Subcutaneous abdominal adipose tissue (tissue), 5 donors: Measurements from ENCODE around the gene GALNT4.

Experiments
- H3K27ac ChIP-seq: one replicate; pipeline ENCODE4 v1.7.0; 2013; ENCODE audit warnings: low read depth, mild to moderate bottlenecking, inconsistent platforms, low read length, moderate library complexity
- H3K27me3 ChIP-seq, 5 donors: one replicate each; pipeline ENCODE4 v1.7.0; 2013; ENCODE audit warnings: low read length in 5 of 5, inconsistent platforms in 1 of 5; ENCODE audit not compliant: control insufficient read depth in 5 of 5, insufficient read depth in 4 of 5
- H3K36me3 ChIP-seq, 5 donors: one replicate each; pipeline ENCODE4 v1.7.0; 2013; ENCODE audit warnings: low read length in 5 of 5; ENCODE audit not compliant: control insufficient read depth in 5 of 5, insufficient read depth in 5 of 5
- H3K4me1 ChIP-seq, 5 donors: one replicate each; pipeline ENCODE4 v1.7.0; 2013; ENCODE audit warnings: low read length in 5 of 5, mild to moderate bottlenecking in 3 of 5, moderate library complexity in 1 of 5; ENCODE audit not compliant: control insufficient read depth in 5 of 5, insufficient read depth in 5 of 5
- H3K4me3 ChIP-seq, 5 donors: one replicate each; pipeline ENCODE4 v1.7.0; 2013; ENCODE audit warnings: low read length in 5 of 5, low read depth in 1 of 5
- H3K9ac ChIP-seq, 5 donors: one replicate each; pipeline ENCODE4 v1.7.0; 2013; ENCODE audit warnings: low read length in 5 of 5, mild to moderate bottlenecking in 4 of 5, moderate library complexity in 3 of 5
- H3K9me3 ChIP-seq, 5 donors: one replicate each; pipeline ENCODE4 v1.7.0; 2013; ENCODE audit warnings: low read length in 5 of 5; ENCODE audit not compliant: control insufficient read depth in 5 of 5
- donor health status: healthy.
- donor health status: healthy.
- donor health status: healthy.
- donor health status: healthy.
- donor health status: healthy.

GALNT4 gene

GRCh38 chr12:89497005-89497404 lies 27.6 kb downstream of the GALNT4 start:
- H3K4me3 ChIP-seq: no peak overlapping the region
- H3K36me3 ChIP-seq: peaks cover 0 to 5% (median 3%) of the 10 kb centered on the region in 5 donors
- no peaks in the 10 kb centered on the region for H3K4me1 ChIP-seq
- no peaks in the 10 kb centered on the region for H3K9me3 ChIP-seq
- no peak overlapping the region for H3K9ac ChIP-seq
- no peaks in the 10 kb centered on the region for H3K27me3 ChIP-seq
- no peak overlapping the region for H3K27ac ChIP-seq

- Histone ChIP-seq H3K9me3 (no peaks in the 10 kb centered on the region), H3K36me3 (peaks cover 0 to 18% (median 8%) of the 10 kb centered on the region in 5 donors), H3K9ac (no peak overlapping the region), H3K27me3 (no peaks in the 10 kb centered on the region), H3K4me1 (no peaks in the 10 kb centered on the region), H3K27ac (no peak overlapping the region), H3K4me3 (no peak overlapping the region)
These were observed 30.0 kb downstream of the GALNT4 start for GRCh38 chr12:89494411-89495231.

DNA sequence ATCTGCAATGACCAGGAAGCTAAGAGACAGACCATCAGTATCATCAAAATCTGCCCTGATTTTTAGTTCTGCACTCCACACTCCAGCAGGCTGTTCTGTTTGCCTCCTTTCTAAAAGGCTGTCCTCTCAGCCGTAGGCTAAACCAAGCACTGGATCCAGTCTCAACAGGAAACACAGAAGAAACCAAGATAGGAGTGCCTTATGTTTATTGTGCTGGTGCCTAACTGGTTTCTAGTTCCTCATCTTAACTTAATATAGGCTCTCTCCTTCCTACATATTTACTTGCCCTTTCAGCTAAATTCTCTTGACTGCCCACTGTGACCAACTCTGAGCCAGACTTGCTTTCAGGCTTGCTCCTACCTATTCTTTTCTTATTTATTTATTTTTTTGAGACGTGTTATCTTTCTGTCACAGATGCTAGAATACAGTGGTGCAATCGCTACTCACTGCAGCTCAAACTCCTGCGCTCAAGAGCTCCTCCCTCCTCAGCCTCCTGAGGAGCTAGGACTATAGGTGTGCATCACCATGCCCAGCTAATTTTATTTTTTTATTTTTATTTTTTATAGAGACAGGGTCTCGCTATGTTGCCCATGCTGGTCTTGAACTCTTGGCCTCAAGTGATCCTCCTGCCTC lies 30.8 kb downstream of the GALNT4 start:
- peaks cover 5 to 24% (median 15%) of the 10 kb centered on the region in 5 donors for H3K36me3 ChIP-seq
- no peak overlapping the region for H3K4me3 ChIP-seq
- no peaks in the 10 kb centered on the region for H3K4me1 ChIP-seq
- H3K9me3 ChIP-seq: no peaks in the 10 kb centered on the region
- no peaks in the 10 kb centered on the region for H3K27me3 ChIP-seq
- no peak overlapping the region for H3K9ac ChIP-seq
- H3K27ac ChIP-seq: no peak overlapping the region

DNA sequence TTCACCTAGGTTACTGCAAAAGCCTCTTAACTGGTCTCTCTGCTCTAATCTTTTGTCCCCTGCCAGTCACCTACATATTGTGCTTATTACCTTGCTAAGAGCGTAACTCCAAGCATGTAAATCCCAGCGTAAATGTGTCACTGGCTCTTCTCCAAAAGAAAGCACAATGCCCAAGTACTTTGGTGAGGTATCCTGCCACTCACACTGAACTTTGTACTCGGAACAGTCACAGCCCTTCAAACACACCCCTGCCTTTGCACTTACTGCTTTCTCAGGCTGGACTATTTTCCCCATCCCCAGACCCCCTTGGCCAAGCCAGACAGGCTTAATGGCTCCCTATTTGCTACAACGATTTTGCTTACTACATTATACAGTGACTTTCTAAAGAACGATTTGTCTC lies 31.7 kb downstream of the GALNT4 start:
- no peak overlapping the region for H3K27ac ChIP-seq
- H3K36me3 ChIP-seq: peaks cover 5 to 27% (median 17%) of the 10 kb centered on the region in 5 donors
- no peaks in the 10 kb centered on the region for H3K9me3 ChIP-seq
- no peak overlapping the region for H3K9ac ChIP-seq
- no peaks in the 10 kb centered on the region for H3K4me1 ChIP-seq
- H3K4me3 ChIP-seq: no peak overlapping the region
- no peaks in the 10 kb centered on the region for H3K27me3 ChIP-seq

DNA sequence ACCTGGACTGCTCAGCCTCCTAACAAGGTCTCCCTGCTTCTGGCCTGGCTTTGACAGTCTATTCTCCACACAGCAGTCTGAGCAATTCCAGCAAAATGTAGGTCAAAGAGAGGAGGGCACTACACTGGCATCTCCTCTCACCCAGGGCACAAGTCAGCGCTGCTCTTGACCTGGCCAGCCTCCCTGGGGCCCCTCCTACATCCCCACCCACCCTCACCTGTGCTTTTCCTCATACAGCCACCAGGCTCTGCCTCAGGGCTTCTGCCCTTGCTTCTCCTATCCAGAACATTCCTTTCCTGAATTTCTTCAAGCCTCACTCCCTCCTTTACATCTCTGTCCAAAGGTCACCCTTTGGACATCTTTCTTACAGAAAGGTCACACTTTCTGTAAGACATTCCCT lies 33.7 kb downstream of the GALNT4 start:
- Histone ChIP-seq H3K4me1 (no peaks in the 10 kb centered on the region), H3K9me3 (no peaks in the 10 kb centered on the region), H3K9ac (no peak overlapping the region), H3K27ac (no peak overlapping the region), H3K4me3 (no peak overlapping the region), H3K36me3 (peaks cover 5 to 33% (median 19%) of the 10 kb centered on the region in 5 donors), H3K27me3 (no peaks in the 10 kb centered on the region)

DNA sequence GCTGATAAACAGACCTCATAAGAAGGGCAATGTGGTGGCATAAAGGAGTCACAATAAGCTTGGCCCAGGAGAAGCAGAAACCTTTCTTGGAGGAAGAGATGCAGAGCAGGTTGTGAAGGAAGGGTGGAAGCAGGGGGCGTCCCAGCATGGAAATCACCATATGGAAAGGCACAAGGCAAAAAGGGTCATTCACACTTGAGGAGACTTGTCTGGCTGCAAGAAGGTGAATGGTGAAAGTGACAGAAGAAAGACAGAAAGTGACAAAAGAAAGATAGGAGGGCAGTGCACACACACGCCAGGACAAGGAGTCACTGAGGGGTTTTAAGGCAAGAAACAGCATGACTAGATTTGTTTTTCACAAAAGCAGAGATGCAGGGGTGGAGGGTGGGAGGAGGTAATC lies 38.3 kb downstream of the GALNT4 start:
- Histone ChIP-seq H3K27me3 (no peaks in the 10 kb centered on the region), H3K27ac (no peak overlapping the region), H3K4me3 (no peak overlapping the region), H3K36me3 (peaks cover 5 to 30% (median 17%) of the 10 kb centered on the region in 5 donors), H3K4me1 (peaks cover 0 to 3% (median 0%) of the 10 kb centered on the region in 5 donors), H3K9me3 (no peaks in the 10 kb centered on the region), H3K9ac (no peak overlapping the region)

- Histone ChIP-seq H3K36me3 (peaks cover 5 to 16% (median 11%) of the 10 kb centered on the region in 5 donors), H3K27me3 (no peaks in the 10 kb centered on the region), H3K4me1 (peaks cover 0 to 4% (median 0%) of the 10 kb centered on the region in 5 donors), H3K4me3 (no peak overlapping the region), H3K9ac (no peak overlapping the region), H3K27ac (no peak overlapping the region), H3K9me3 (no peaks in the 10 kb centered on the region)
These were observed 40.1 kb downstream of the GALNT4 start for GRCh38 chr12:89484470-89484869.

GRCh38 chr12:89481213-89481914 lies 43.2 kb downstream of the GALNT4 start:
- no peak overlapping the region for H3K27ac ChIP-seq
- no peak overlapping the region for H3K4me3 ChIP-seq
- peaks cover 0 to 4% (median 0%) of the 10 kb centered on the region in 5 donors for H3K4me1 ChIP-seq
- H3K36me3 ChIP-seq: peaks cover 0 to 4% (median 0%) of the 10 kb centered on the region in 5 donors
- no peaks in the 10 kb centered on the region for H3K27me3 ChIP-seq
- no peaks in the 10 kb centered on the region for H3K9me3 ChIP-seq
- no peak overlapping the region for H3K9ac ChIP-seq

- peaks cover 0 to 4% (median 0%) of the 10 kb centered on the region in 5 donors for H3K4me1 ChIP-seq
- no peaks in the 10 kb centered on the region for H3K9me3 ChIP-seq
- H3K27me3 ChIP-seq: no peaks in the 10 kb centered on the region
- H3K36me3 ChIP-seq: peaks cover 0 to 3% (median 0%) of the 10 kb centered on the region in 5 donors
- H3K4me3 ChIP-seq: no peak overlapping the region
- no peak overlapping the region for H3K9ac ChIP-seq
- no peak overlapping the region for H3K27ac ChIP-seq
These were observed 44.6 kb downstream of the GALNT4 start for GRCh38 chr12:89479982-89480381.
